Spinal cord (tissue), 10 donors: ENCODE data around the gene GRB7. TPM values are rescaled to one million over a fixed set of nuclear protein-coding genes. Genes with fewer than 3 reads are reported as not detected.

Experiments used
- DNase-seq, 6 donors: peaks; one replicate each; pipeline versions ENCODE4 v3.0.0 to v3.0.0-alpha.2; 2013 to 2015; ENCODE audit warnings: low spot score in 6 of 6, low read depth in 4 of 6
- H3K27ac ChIP-seq: one replicate; pipeline ENCODE4 v1.5.1; 2013; ENCODE audit warnings: low read depth, low read length, control low read depth
- H3K27me3 ChIP-seq: one replicate; pipeline ENCODE4 v1.6.1; 2013; ENCODE audit warnings: low read length; ENCODE audit not compliant: control insufficient read depth, insufficient read depth
- H3K36me3 ChIP-seq: one replicate; pipeline ENCODE4 v1.6.1; 2013; ENCODE audit warnings: low read length; ENCODE audit not compliant: control insufficient read depth, insufficient read depth
- H3K4me1 ChIP-seq: one replicate; pipeline ENCODE4 v1.6.1; 2013; ENCODE audit warnings: low read length; ENCODE audit not compliant: control insufficient read depth, insufficient read depth
- H3K4me3 ChIP-seq: one replicate; pipeline ENCODE4 v1.5.1; 2013; ENCODE audit warnings: low read depth, low read length, control low read depth
- H3K9me3 ChIP-seq: one replicate; pipeline ENCODE4 v1.6.1; 2013; ENCODE audit warnings: low read length; ENCODE audit not compliant: control insufficient read depth, insufficient read depth
- WGBS: methylation state at CpG from one replicate; pipeline ENCODE4 v1.1.5; 2013; ENCODE audit warnings: missing lambda C conversion rate; ENCODE audit not compliant: insufficient coverage; 5-methylcytosine and 5-hydroxymethylcytosine counted together
- polyA plus RNA-seq, 2 donors: library from polyadenylated mRNA; unstranded; fragments of 120-200 nt; gene quantifications; one replicate each; pipeline ENCODE4 v1.2.1, GENCODE V29; 2013; ENCODE audit not compliant: insufficient read length in 2 of 2
- total RNA-seq, 2 donors: library from RNA; depleted of rRNA in 1 of 2; stranded (reverse); fragments of 120-200 nt in 1 of 2; fragments of >200 nt in 1 of 2; gene quantifications; one replicate each; pipeline versions ENCODE4 v1.2.3 to v1.2.4, GENCODE V29; 2013 to 2014
- donor health status: healthy.

Gene GRB7
- total and polyA plus RNA-seq, 4 donors = 0.43 to 2.6 (median 0.54) TPM; not detected in 1

DNA sequence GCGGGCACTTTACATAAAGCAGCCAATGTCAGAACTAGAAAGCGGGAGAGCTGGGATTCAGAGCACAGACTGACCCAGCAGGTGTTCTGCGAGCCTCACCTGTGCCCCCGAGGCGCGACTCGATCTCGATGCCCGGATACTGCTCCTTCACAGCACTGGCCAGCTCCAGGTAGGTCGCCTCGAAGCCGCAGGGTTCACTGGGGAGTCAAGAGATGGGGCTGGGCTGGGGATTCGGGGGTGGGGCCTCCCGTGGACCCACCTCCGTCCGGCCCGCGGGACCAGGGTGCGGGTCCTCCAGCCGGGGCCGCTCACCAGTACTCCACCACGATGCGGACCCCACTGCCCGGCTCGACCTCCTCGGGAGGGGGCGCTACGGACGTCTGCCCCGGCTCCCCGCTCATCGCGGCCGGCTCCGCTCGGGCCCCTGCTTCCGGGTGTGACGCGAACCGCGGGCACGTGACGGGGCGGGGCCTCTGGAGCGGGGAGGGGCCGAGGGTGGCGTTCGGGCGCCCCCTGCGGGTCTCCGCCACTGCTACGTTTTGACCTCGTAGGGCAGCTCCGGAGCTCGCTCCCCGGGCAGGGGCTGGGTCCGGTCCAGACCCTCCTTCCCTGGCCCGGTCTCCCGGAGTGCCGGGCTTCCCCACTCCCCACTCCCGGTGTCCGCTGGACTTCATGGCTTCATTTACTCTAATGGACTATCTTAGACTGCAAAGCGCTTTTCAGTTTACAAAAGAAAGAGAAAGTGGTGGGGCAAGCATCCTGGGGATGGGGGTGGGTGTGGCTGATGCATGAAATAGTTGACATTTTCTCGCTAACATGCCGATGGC, 7.4 kb upstream of the GRB7 start, which contains the start of gene MIEN1:
TSS of gene MIEN1 (minus strand) at position 438 of the 827 bp plus-strand sequence. CDS start at position 401, 37 bp downstream.
- peaks cover 11% of the 10 kb centered on the region for H3K4me1 ChIP-seq
- DNase-seq = peak; percentile 67 to 95 (median 82)
- under 1% methylated on average over 60 of the region's 65 CpGs for WGBS
- peak within 1 kb of the TSS; percentile 52 for H3K27ac ChIP-seq
- peaks cover 34% of the 10 kb centered on the region for H3K36me3 ChIP-seq
- peak within 1 kb of the TSS; percentile 73 for H3K4me3 ChIP-seq
- H3K27me3 ChIP-seq = no peaks in the 10 kb centered on the region
- no peaks in the 10 kb centered on the region for H3K9me3 ChIP-seq

DNA sequence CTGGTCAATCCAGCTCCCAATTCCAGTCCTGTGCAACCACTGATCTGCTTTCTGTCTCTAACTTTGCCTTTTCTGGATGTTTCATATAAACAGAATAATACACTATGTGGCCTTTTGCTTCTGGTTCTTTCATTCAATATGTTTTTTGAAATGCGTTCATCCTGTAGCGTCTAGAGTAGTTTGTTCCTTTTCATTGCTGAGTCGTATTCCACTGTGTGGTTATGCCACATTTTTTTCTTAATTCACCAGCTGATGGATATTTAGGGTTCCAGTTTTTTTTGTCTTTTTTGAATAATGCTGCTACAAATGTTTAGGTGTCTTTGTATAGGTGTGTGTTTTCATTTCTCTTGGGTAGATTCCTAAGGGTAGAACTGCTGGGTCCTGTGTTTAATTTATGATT, 5.2 kb upstream of the GRB7 start:
- peaks cover 13% of the 10 kb centered on the region for H3K36me3 ChIP-seq
- no peaks in the 10 kb centered on the region for H3K9me3 ChIP-seq
- no peak overlapping the region for H3K4me3 ChIP-seq
- no CpG with 5 or more reads among the region's 3 CpGs for WGBS
- no peak overlapping the region for H3K27ac ChIP-seq
- H3K27me3 ChIP-seq = peaks cover 19% of the 10 kb centered on the region
- H3K4me1 ChIP-seq = peaks cover 14% of the 10 kb centered on the region
- DNase-seq = no peak

DNA sequence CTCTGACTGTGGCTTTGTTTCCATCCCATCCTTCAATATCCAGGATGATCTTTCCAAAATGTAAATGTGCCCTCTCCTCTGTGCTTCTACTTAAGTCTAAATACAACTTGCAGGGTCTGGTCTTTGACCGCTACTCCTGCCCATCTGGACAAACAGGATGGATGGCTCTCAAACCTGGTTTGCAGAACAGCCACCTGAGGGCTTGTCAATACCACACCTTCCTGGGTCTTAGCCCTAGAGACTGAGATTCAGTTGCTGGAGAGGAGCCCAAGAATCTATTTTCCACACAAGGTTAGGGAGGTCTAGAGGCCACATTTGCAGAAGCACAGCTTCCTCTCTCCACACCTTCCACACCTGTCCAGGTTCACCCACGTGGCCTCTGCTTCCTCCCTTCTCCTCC, 1.9 kb upstream of the GRB7 start:
- DNase-seq = no peak
- H3K4me1 ChIP-seq = peaks cover 35% of the 10 kb centered on the region
- H3K9me3 ChIP-seq = no peaks in the 10 kb centered on the region
- H3K4me3 ChIP-seq = no peak overlapping the region
- no peak overlapping the region for H3K27ac ChIP-seq
- peaks cover 51% of the 10 kb centered on the region for H3K27me3 ChIP-seq
- H3K36me3 ChIP-seq = no peaks in the 10 kb centered on the region
- 85% methylated on average over 2 of the region's 2 CpGs for WGBS

DNA sequence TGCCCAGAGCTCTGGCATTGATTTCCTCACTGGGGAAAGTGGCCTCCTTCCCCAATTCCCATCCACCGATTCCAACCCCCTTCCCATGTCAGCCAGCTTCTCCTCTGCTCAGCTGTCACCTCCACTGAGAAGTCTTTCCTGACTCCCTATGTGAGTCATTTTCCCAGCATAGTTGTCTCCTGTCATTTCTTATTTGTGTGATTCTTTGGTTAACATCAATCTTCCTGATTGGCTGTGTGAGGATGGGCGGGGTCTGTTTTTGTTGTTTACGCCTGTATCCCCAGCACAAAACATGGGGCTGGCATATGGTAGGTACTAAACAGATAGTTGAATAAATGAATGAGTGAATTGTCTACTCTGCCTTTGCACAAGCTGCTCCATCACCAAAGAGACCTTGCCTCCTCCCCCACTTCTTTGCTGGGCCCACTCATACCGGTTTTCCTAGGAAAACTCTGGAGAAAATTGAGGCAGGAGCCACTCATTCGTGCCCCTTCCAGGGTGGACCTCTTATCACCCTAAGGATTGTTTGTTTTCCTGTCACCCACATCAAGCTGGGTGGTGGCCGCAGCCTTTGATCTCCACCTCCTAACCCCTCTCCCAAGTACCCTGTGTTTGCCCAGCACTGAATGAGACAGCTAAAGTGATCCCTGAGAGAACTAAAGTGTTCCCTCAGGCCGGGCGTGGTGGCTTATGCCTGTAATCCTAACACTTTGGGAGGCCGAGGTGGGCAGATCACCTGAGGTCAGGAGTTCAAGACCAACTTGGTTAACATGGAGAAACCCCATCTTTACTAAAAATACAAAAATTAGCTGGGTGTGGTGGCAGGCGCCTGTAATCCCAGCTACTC, 1.2 kb upstream of the GRB7 start:
- Histone ChIP-seq H3K27ac (no peak overlapping the region), H3K27me3 (peaks cover 58% of the 10 kb centered on the region), H3K9me3 (no peaks in the 10 kb centered on the region), H3K36me3 (no peaks in the 10 kb centered on the region), H3K4me3 (no peak overlapping the region), H3K4me1 (peaks cover 35% of the 10 kb centered on the region)
- no peak for DNase-seq
- WGBS = 59% methylated on average over 5 of the region's 10 CpGs

DNA sequence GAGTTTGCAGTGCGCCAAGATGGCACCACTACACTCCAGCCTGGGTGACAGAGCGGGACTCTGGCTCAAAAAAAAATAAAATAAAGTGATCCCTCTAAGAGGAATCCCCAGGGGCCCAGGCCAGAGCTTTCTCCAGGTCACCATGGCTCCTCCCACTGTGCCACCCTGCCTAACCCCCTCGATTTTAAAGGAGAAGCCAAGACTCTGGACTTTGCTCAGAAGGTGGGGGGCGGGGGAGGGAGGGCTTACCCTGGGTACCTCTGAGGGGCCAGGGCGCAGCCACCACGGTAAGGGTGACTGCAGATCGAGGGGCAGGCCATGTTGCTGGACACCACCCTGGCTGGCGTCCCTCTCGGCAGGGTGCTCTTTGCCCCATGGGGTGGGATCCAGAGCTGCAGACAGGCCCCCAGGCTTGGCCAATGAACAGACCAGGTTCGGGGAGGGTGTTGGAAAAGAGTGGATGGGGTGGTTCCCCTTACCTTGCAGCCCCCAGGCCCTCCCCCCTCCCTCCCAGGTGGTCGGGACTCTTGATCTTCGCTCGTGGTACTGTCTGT, 455 bp upstream of the GRB7 start:
- DNase-seq = no peak
- Histone ChIP-seq H3K27ac (no peak overlapping the region), H3K4me1 (peaks cover 35% of the 10 kb centered on the region), H3K36me3 (no peaks in the 10 kb centered on the region), H3K27me3 (peaks cover 63% of the 10 kb centered on the region), H3K9me3 (no peaks in the 10 kb centered on the region), H3K4me3 (no peak overlapping the region)
- WGBS = 42% methylated on average over 10 of the region's 13 CpGs

DNA sequence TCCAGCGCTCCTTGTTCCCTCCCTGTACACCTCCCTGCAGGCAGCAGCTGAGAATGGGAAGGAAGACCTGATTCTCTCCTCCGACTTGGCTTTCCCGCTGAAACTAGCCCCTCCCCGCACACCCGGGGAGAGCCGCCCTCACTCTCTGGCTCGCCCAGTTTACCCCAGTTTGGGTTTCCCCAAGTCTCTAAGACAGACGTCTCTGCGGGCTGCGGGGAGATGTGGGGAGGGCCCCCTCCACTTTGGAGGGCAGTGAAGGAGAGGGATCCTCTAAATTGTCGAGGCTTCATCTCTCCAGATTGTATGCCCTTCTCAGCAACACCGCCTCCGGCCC, 797 bp downstream of the GRB7 start:
- Histone ChIP-seq H3K4me1 (peaks cover 35% of the 10 kb centered on the region), H3K9me3 (no peaks in the 10 kb centered on the region), H3K36me3 (no peaks in the 10 kb centered on the region), H3K4me3 (no peak overlapping the region), H3K27me3 (peaks cover 67% of the 10 kb centered on the region), H3K27ac (no peak overlapping the region)
- WGBS = 0% methylated on average over 2 of the region's 13 CpGs
- no peak for DNase-seq

DNA sequence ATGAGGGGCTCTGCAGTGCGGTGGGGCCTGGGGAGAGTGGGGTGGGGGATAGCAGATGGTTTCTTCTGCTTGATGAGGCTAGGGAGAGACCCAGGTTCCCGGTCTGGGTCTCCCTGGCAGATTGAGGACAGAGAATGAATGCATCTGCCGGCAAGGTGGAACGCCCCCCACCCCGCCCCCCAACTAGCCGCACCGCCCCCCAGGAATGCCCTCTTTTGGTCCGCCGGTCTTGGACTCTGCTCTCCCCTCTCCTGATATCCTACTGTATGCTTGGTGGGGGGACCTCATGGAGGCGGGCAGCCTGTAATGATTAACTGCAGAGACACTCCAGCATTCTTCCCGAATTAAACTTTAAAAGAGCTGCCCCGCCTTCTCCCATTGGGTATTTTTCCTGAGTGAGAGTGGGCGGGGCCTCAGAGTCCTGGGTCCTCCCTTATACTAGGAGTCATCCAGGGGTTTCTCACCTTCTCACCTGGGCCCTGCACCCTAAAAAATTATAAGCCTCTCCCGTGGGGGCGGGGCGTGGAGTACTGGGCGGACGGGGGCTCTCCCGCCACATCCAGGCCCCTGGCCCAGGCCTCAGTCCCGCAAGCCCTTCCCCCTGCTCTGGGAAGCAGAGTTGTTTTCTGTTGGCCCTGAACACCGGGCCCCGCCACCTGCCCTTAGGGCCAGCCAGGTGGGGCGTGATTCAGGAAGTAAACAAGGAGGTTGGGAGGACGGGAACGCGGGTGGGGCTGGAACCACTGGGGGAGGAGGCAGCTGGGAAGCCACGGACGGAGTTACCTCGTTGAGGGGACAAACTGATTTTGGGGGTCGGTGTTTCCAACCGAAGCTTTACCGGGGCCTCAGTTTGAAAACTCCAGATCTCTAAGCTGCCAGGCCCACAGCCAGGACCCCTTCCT, 1.5 kb downstream of the GRB7 start:
- Histone ChIP-seq H3K27ac (no peak overlapping the region), H3K36me3 (no peaks in the 10 kb centered on the region), H3K9me3 (no peaks in the 10 kb centered on the region), H3K4me1 (peaks cover 35% of the 10 kb centered on the region), H3K27me3 (peaks cover 71% of the 10 kb centered on the region), H3K4me3 (peak overlapping the region; percentile 16)
- DNase-seq = no peak
- WGBS = 8% methylated on average over 23 of the region's 32 CpGs

DNA sequence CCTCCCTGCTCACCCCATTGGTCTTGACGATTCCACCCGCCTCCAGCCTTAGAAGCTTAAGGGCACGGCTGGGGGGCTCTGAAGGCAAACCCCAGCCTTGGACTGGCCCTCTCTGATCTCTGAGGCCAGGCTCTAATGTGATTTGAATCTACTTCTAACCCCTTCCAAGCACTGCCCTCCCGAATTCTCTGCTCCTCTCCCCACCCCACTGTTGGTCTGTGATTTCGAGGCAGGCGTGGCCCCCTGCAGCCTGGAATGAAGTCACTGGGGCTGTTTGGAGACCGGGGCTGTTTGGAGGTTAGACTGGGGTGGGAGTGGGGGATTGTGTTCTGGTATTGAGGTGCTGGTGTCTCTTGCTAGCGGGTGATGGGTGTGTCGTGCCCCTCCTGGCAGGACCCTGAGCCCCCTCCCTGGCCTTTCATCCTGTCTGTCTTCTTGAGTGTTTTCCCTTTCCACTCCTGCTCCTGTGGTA, 2.2 kb downstream of the GRB7 start:
- Histone ChIP-seq H3K4me1 (peaks cover 35% of the 10 kb centered on the region), H3K4me3 (no peak overlapping the region), H3K27me3 (peaks cover 71% of the 10 kb centered on the region), H3K36me3 (no peaks in the 10 kb centered on the region), H3K27ac (no peak overlapping the region), H3K9me3 (no peaks in the 10 kb centered on the region)
- DNase-seq = no peak
- 34% methylated on average over 7 of the region's 9 CpGs for WGBS
